Dermis blood vessel endothelial cell (primary cell): ENCODE results near the gene C17orf113. TPM values are rescaled to one million over a fixed set of nuclear protein-coding genes. Genes with fewer than 3 reads are reported as not detected.

Experiments used
- DNase-seq: peaks from one replicate; pipeline ENCODE4 v3.0.0; 2010
- total RNA-seq: library from RNA; depleted of rRNA; stranded (reverse); fragments of >200 nt; gene quantifications from 2 replicates; pipeline ENCODE4 v1.2.3, GENCODE V29; 2014

The C17orf113 gene
- 0.17 and 0.33 TPM in 2 replicates for total RNA-seq

- DNase-seq: peak; percentile 59
Observed at GRCh38 chr17:42050393-42051012, at the start of gene C17orf113. TSS of gene C17orf113 (minus strand) at chr17:42050601. CDS start at chr17:42043376, 7,225 bp downstream.

DNA sequence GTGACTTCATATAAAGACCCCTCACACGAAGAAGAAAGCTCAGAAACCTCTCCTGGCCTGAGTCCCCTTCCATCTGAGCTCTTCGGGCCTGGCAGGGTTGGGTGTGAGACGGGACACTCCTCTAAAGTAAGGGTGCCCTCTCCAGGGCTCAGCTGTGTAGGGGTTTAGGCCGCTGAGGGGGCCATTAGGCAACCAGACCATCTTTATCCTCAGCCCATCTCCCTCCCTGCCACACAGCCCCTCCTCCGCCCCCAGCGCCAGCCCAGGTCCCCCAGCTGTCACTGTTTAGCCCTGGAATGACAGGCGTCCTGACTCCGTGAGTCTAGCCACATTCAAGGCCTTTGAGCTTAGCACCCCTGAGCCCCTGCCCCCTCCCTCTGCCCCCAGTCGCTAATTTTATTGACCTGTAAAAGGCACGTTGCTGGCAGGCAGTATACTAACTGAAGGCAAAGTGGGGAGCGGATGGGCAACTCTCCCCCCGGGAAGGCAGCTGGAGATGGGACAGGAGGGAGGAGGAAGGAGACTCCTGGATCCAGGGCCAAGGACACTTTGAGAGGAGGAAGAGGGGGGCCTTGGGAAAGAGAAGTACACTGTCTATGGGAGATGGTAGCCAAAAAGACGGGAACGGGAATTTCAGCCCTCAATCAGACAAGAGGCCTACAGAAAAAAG lies 48.5 kb upstream of the C17orf113 start:
- no peak for DNase-seq

GRCh38 chr17:42097691-42098631 lies 47.6 kb upstream of the C17orf113 start, which contains the start of gene ZNF385C:
TSS of gene ZNF385C (minus strand) at chr17:42098473. CDS start at chr17:42063056, 35,417 bp downstream.
- no peak for DNase-seq

DNA sequence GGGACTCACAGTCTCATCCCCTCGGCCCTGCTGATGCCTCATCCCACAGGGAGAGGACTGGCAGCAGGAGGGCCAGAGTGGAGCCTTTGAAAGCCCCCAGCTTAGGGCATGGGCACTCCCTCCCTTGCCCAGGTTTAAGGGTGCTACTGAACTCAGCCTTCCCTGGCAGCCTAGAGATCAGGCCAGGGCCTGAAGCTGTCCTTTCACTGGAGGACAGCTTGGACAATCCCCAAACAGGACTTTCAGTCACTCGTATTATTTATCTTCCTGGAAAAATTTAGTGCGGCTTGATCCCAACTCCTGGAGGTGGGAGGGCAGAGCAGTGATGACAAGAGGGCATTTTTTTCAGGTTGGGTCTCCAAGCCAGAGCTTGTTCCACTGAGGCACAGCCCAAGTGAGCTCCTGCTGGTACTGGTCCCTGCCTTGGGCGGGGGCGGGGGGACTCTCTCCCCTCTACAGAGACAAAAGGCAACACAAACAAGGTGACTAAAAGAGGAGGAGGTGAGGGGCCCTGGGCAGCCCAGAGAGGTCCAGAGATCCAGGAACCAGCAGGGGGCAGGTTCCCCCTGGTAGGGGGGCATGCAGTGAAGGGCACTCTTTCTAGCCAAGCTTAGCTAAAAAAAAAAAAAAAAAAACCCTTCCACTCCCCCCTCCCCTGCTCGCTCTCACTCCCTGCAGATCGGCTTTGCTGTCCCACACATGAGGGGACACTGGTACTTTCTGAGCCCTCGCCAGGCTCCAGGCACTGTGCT lies 46.1 kb upstream of the C17orf113 start:
- no peak for DNase-seq

GRCh38 chr17:42094375-42095069 lies 44.1 kb upstream of the C17orf113 start:
- no peak for DNase-seq

DNA sequence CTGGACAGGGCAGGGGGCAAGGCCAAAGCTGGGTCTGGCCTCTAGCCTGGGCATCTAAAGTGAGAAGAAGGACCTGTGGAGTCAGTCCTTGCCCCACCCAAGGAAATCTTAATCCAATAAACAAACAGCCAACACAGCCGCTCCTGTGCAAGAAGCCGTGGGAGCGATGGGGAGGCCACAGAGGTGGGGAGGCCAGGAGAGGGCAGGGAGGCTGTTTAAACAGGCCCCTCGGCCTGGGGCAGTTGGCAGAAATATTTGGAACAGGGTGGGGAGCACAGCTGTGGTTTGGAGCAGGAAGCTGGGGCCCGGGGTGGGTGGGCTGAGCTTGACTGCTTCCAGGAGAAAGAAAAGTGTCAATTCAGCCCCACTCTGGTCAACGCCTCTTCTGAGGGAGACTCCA lies 42.5 kb upstream of the C17orf113 start:
- DNase-seq: no peak

GRCh38 chr17:42090964-42091790 lies 40.8 kb upstream of the C17orf113 start:
- DNase-seq: no peak

- DNase-seq: no peak
Observed at GRCh38 chr17:42088736-42089135, 38.3 kb upstream of the C17orf113 start.

- DNase-seq: no peak
Observed at GRCh38 chr17:42087736-42088705, 37.6 kb upstream of the C17orf113 start.

DNA sequence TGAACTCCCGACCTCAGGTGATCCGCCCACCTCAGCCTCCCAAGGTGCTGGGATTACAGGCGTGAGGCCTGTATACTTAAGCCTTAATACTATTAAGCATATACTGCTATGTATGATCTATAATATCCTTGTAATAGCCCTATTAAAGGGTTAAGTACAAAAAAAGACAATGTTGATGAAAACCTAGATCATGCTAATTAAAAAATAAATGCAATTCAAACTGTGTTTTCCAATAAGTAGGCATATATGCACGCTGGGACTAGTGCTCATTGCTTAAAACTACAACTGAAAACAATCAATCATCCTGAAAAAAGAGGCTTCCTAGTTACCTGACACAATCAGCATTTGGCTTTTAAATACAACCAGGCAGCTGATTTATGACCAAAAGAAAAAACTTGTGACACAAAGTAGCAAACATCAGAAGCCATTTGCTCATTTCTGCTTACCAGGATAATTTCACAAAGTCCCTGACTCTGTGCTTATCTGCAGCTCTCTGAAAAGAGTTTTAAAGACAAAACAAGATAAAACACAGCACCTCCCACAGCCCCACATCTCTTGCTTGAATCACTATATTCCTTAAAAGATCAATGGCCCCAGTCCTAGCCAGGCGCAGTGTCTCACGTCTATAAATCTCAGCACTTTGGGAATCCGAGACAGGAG lies 36.8 kb upstream of the C17orf113 start:
- DNase-seq: no peak

DNA sequence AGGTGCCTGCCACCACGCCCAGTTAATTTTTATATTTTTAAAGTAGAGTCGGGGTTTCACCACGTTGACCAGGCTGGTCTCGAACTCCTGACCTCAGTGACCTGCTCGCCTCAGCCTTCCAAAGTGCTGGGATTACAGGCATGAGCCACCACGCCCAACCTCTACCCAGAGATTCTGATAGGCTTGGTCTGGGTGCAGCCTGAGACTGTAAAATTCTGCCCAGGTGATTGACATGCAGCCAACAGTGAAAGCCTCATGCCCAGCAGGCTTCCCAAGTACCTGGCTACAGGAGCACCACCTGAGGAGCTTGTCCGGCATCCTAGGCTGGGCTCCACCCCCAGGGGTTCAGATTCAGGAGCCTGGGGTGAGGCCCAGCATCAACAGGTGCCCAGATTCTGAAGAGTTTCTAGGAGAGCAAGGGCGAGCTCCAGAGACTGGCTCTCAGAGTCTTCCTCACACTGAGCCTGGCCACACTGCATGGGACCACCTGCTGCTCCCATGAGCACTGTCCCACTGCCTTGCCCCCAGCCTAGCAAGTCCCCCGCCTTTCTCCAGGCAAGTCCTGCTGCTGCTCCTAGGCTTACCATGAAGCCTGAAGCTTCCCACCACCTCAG lies 31.2 kb upstream of the C17orf113 start:
- no peak for DNase-seq

DNA sequence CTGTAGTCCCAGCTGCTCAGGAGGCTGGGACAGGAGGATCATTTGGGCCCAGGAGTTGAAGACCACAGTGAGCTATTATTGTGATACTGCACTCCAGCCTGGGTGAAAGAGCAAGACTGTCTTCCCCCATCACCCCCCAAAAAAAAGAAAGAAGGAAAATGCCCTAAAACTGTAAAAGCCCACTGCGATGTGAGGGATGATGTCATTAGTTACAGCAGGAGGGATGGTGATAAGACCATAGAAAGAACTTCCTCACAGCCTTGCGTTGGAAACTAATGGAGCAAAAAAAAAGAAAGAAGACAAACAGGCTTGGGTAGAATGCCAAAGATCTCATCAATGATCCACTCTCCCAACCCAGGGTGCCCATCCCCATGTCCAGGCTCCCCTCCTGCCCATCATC lies 29.1 kb upstream of the C17orf113 start:
- DNase-seq: no peak

DNA sequence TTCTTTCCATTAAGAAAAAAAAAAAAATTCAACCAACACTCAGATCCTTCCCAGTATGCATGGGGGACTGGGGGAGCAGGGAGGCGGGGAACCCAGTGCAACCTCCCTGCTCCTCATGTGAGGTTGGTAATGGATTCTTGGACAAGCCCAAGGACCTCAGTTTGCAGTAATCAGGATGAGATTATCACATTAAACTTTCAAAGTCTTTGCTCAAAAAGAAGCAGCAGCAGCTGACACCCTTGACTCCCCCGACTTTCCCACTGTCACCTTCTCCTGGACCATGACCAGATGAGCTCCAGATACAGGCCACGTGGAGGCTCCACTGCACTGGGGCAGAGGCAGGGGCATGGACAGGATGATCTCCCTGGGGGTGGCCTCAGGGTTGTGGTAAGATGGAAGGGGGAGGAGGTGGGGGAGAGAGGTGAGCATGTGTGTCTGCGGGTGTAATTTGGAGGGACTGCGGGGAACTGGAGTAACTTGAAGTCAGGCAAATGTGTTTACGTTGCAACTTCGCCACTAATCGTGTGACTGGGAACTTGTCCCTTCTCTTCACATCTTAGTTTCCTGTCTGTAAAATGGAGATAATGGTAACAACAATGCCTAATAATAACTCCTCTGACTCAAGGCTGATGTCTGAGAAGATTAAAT lies 28.1 kb upstream of the C17orf113 start:
- peak; percentile 31 for DNase-seq

DNA sequence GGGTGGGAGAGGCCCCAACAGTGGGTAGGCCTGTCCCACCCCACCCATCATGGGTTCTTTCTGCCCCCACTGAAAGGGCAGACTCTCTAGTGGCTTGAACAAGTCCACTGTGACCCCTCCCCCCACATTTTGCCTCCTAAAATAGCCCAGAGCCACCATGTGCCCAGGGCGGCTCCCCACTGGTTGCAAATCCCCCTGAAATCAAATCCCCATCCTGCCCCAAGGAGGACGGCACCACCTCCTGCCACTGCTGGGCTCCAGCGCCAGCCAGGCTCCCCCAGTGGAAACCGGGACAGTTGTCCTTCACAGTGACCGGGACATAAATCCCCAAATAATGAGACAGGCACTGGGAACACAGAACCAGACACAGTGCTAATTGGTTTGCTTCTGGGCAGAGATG lies 27.4 kb upstream of the C17orf113 start:
- no peak for DNase-seq

- no peak for DNase-seq
Observed at GRCh38 chr17:42076797-42077559, 26.6 kb upstream of the C17orf113 start.

- no peak for DNase-seq
Observed at GRCh38 chr17:42075789-42076188, 25.4 kb upstream of the C17orf113 start.
